GM19324 (cell line): ENCODE data around the gene PRELID3B.

Source experiments
- ATAC-seq: cut with Tn5 transposase; IDR thresholded peaks from one replicate; pipeline ENCODE4 v1.9.1; 2021; ENCODE audit warnings: mild to moderate bottlenecking, moderate library complexity; ENCODE audit not compliant: unreplicated experiment, low FRiP score

PRELID3B gene

GRCh38 chr20:59000326-59000725, 42.3 kb downstream of the PRELID3B start:
- no peak for ATAC-seq

GRCh38 chr20:58998656-58999055, 43.9 kb downstream of the PRELID3B start:
- no peak for ATAC-seq

GRCh38 chr20:58997141-58997770, 45.3 kb downstream of the PRELID3B start:
- ATAC-seq = no peak

- ATAC-seq = no peak
Measured at GRCh38 chr20:58996226-58996611, 46.4 kb downstream of the PRELID3B start.

GRCh38 chr20:58995461-58996225, 46.9 kb downstream of the PRELID3B start:
- ATAC-seq = no peak

GRCh38 chr20:58994390-58995159, 48.0 kb downstream of the PRELID3B start:
- no peak for ATAC-seq

GRCh38 chr20:58993332-58994248, 49.0 kb downstream of the PRELID3B start:
- no peak for ATAC-seq

- ATAC-seq = no peak
Measured at GRCh38 chr20:58992911-58993310, 49.7 kb downstream of the PRELID3B start.

- ATAC-seq = no peak
Measured at GRCh38 chr20:58991715-58992114, 50.9 kb downstream of the PRELID3B start.

- ATAC-seq = no peak
Measured at GRCh38 chr20:58990651-58991445, 51.7 kb downstream of the PRELID3B start.

GRCh38 chr20:58989196-58989595, 53.4 kb downstream of the PRELID3B start:
- ATAC-seq = no peak

- ATAC-seq = no peak
Measured at GRCh38 chr20:58988565-58988882, 54.1 kb downstream of the PRELID3B start.

- ATAC-seq = no peak
Measured at GRCh38 chr20:58987790-58988564, 54.6 kb downstream of the PRELID3B start.

GRCh38 chr20:58986968-58987517, 55.5 kb downstream of the PRELID3B start:
- ATAC-seq = no peak

GRCh38 chr20:58986286-58986967, 56.2 kb downstream of the PRELID3B start:
- ATAC-seq = no peak

- no peak for ATAC-seq
Measured at GRCh38 chr20:58985656-58986055, 56.9 kb downstream of the PRELID3B start.

- ATAC-seq = no peak
Measured at GRCh38 chr20:58984691-58985090, 57.9 kb downstream of the PRELID3B start.
